NB4 (cell line): Measurements from ENCODE around the gene PRADC1.

ENCODE experiments used
- DNase-seq: peaks from one replicate; pipeline ENCODE4 v3.0.0; 2010; ENCODE audit warnings: low read depth
- H3K4me3 ChIP-seq: one replicate; pipeline ENCODE4 v1.5.1; 2011; ENCODE audit warnings: mild to moderate bottlenecking, low read depth, low read length, moderate library complexity
- MYC ChIP-seq: IDR thresholded peaks from 2 replicates; pipeline ENCODE4 v1.6.1; 2011; ENCODE audit warnings: low read depth, low read length
- POLR2A ChIP-seq: IDR thresholded peaks from 2 replicates; pipeline ENCODE4 v1.6.1; 2011; ENCODE audit warnings: mild to moderate bottlenecking; ENCODE audit not compliant: insufficient read length; ENCODE audit errors: extremely low read depth
- TF ChIP-seq, protein P1 (sequence below): IDR thresholded peaks from one replicate; pipeline ENCODE4 v1.5.1; 2012; ENCODE audit warnings: low read depth, low read length
- TF ChIP-seq, protein P2 (sequence below): IDR thresholded peaks from 2 replicates; pipeline ENCODE4 v1.6.1; 2011; ENCODE audit warnings: low read depth, low read length

Gene PRADC1

DNA sequence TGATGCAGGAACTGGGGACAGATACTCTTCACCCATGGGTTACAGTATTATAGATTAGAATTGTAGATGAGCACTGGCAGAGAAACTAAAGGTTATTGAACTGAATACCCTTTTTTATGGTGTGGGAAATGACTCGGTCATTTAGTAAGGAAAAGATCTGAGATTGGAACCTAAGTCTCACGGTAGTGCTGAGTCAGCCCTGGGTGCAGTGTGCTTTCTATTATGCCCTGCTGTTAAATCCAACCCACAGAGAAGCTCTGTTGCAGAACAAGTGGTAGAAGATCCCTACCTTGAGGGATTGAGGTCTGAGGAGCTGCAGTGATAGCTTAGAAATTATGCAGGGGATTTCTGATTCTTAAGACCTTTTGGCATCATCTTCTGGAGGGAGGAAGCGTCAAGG is 13.8 kb upstream of the PRADC1 start:
- no peak for DNase-seq
- H3K4me3 ChIP-seq = no peak overlapping the region
- TF ChIP-seq MYC = no peak
- TF ChIP-seq, protein P1, sequence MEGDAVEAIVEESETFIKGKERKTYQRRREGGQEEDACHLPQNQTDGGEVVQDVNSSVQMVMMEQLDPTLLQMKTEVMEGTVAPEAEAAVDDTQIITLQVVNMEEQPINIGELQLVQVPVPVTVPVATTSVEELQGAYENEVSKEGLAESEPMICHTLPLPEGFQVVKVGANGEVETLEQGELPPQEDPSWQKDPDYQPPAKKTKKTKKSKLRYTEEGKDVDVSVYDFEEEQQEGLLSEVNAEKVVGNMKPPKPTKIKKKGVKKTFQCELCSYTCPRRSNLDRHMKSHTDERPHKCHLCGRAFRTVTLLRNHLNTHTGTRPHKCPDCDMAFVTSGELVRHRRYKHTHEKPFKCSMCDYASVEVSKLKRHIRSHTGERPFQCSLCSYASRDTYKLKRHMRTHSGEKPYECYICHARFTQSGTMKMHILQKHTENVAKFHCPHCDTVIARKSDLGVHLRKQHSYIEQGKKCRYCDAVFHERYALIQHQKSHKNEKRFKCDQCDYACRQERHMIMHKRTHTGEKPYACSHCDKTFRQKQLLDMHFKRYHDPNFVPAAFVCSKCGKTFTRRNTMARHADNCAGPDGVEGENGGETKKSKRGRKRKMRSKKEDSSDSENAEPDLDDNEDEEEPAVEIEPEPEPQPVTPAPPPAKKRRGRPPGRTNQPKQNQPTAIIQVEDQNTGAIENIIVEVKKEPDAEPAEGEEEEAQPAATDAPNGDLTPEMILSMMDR = no peak
- no peak for TF ChIP-seq POLR2A
- TF ChIP-seq, protein P2, sequence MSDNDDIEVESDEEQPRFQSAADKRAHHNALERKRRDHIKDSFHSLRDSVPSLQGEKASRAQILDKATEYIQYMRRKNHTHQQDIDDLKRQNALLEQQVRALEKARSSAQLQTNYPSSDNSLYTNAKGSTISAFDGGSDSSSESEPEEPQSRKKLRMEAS = no peak

DNA sequence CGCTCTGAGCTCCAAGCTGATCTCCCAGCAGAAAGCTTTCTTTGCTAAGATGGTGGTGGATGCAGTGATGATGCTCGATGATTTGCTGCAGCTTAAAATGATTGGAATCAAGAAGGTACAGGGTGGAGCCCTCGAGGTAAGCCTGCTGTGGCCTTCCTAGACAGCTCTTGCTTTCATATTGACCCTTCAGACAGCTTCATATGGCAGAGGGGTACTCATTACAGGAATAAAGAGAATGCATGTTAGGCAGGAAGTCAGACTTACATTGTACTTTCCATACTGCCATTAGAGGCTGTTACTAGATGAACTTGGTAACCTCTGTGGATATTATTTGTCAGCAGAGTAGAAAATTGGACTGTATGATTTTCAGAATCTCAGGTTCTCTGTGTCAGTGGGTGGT is 11.5 kb upstream of the PRADC1 start:
- H3K4me3 ChIP-seq = no peak overlapping the region
- no peak for TF ChIP-seq POLR2A
- TF ChIP-seq MYC = no peak
- TF ChIP-seq, protein P1 = no peak
- TF ChIP-seq, protein P2 = no peak
- DNase-seq = no peak

DNA sequence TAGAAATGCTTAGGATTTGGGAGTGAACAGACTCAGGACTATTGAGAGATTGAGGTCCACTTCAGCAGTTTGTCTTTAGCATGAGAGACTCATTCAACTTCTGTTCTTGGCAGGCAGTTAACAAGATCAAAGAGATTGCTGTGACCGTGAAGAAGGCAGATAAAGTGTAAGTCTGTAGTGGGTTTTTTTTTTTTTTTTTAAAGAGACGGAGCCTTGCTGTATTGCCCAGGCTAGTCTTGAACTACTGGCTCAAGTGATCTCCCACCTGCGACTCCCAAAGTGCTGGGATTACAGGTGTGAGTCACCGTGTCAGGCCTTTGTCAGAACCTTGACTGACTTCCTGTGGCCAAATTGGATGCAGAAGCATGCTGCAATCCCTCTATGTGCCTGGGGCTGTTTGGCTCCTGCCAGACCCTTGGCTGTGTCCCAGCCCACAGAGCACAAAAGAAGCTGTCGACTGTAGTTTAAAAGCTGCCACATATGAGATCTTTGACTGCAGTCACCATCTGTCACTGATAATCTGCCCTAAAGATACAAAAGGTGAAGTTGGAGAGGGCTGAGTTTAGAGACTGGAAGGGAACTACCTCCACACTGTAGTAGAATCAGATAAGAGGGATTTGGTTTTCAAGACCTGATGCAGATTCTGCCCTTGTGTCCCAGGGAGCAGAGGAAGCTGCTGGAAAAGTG is 11.0 kb upstream of the PRADC1 start:
- no peak for DNase-seq
- TF ChIP-seq, protein P2 = no peak
- TF ChIP-seq POLR2A (no peak), MYC (no peak)
- TF ChIP-seq, protein P1 = no peak
- H3K4me3 ChIP-seq = no peak overlapping the region

DNA sequence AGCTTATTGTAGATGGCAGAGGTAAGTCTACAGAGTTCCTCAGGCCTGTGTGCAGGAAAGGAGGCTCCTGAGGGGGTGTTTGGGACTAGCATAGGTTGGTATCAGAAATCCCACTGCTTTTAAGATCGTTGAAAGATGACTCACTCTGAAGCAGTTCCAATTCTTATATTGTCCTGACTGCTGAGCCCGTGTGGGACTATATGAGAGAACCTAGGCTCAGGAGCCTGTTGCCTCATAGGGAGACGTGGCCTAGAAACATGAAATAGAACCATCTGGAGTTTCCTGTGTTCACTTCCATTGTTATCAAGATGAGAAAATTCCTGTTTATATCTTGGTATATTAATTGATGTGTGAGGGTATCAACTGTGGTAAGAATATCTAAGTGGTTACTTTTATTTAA is 6.7 kb upstream of the PRADC1 start:
- H3K4me3 ChIP-seq = peak overlapping the region; percentile 12
- TF ChIP-seq, protein P2 = no peak
- no peak for TF ChIP-seq POLR2A
- TF ChIP-seq, protein P1 = no peak
- TF ChIP-seq MYC = no peak
- no peak for DNase-seq

DNA sequence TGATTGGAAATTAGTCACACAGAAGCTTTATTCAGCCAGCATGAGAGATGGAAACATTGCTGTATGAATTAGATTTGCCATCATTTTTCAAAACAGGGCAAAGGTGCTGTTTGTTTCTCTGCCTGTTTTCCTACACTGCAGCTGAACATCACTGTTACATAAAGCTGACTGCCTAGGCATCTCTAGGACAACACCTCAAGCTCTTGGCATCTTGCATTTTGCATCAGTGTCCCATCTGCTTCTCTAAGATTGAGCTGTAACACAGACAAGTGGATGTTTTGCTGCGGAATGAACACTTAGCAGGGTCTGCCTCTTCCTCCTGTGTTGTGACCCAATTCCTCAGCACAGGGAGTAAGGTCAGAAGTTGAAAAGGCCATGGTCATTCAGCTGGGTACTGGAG is 5.9 kb upstream of the PRADC1 start:
- DNase-seq = no peak
- peak overlapping the region; percentile 32 for H3K4me3 ChIP-seq
- TF ChIP-seq POLR2A (no peak), MYC (no peak)
- TF ChIP-seq, protein P2 = no peak
- TF ChIP-seq, protein P1 = no peak
